PC-3 (cell line): ENCODE results near the gene TLE3. TPM values are rescaled to one million over a fixed set of nuclear protein-coding genes. Genes with fewer than 3 reads are reported as not detected.

ENCODE experiments used
- ATAC-seq: fragments of 200-7000 bp; cut with Tn5 transposase; 2 replicates; pipeline ENCODE4 v1.9.1; 2020; ENCODE audit warnings: mild to moderate bottlenecking, moderate library complexity
- BruUV-seq: library from RNA; stranded (reverse); fragments of 400-500 nt; replicated peaks from 2 replicates; lab custom pipeline; 2021; lab: Mats Ljungman, UMichigan
- CTCF ChIA-PET: fragments of 300-600 bp; sonication (Branson Sonifier 250); formaldehyde crosslinking; loops from one replicate; lab custom pipeline; 2022; ENCODE audit warnings: antibody characterized with exemption; lab: Charles Lee
- POLR2A ChIA-PET: fragments of 300-600 bp; sonication (Branson Sonifier 250); formaldehyde crosslinking; loops from one replicate; lab custom pipeline; 2022; ENCODE audit warnings: antibody characterized with exemption; ENCODE audit not compliant: unreplicated experiment; lab: Charles Lee
- DNase-seq: peaks from one replicate; pipeline ENCODE4 v3.0.0-alpha.2; 2015
- H2AFZ ChIP-seq: fragments of 300-600 bp; sonication (generic); 2 replicates; pipeline ENCODE4 v1.6.0; 2016; ENCODE audit warnings: antibody characterized with exemption, low read length
- H3F3A ChIP-seq: fragments of 300-600 bp; sonication (generic); one replicate; pipeline ENCODE4 v1.6.0; 2017; ENCODE audit warnings: antibody characterized with exemption, low read length, control low read depth, mild to moderate bottlenecking; ENCODE audit not compliant: unreplicated experiment
- H3K27ac ChIP-seq: fragments of 300-600 bp; sonication (generic); 2 replicates; pipeline ENCODE4 v1.5.1; 2016; ENCODE audit warnings: mild to moderate bottlenecking, low read length
- H3K27me3 ChIP-seq: fragments of 300-600 bp; sonication (generic); 2 replicates; pipeline ENCODE4 v1.6.1; 2016; ENCODE audit warnings: low read length, mixed read lengths
- H3K36me3 ChIP-seq: fragments of 300-600 bp; sonication (generic); 2 replicates; pipeline ENCODE4 v1.6.1; 2016; ENCODE audit warnings: low read depth, mixed run types, low read length, mixed read lengths
- H3K4me1 ChIP-seq: fragments of 300-600 bp; sonication (generic); 2 replicates; pipeline ENCODE4 v1.5.1; 2016; ENCODE audit warnings: low read length; ENCODE audit not compliant: insufficient read depth
- H3K4me2 ChIP-seq: fragments of 300-600 bp; sonication (generic); 2 replicates; pipeline ENCODE4 v1.6.0; 2016; ENCODE audit warnings: low read length
- H3K4me3 ChIP-seq: fragments of 300-600 bp; sonication (generic); 2 replicates; pipeline ENCODE4 v1.5.1; 2016; ENCODE audit warnings: mild to moderate bottlenecking, low read length, mixed read lengths
- H3K79me2 ChIP-seq: fragments of 300-600 bp; sonication (generic); 2 replicates; pipeline ENCODE4 v1.6.1; 2017; ENCODE audit warnings: low read length, mixed read lengths
- H3K9ac ChIP-seq: fragments of 300-600 bp; sonication (generic); 2 replicates; pipeline ENCODE4 v1.6.0; 2016; ENCODE audit warnings: mild to moderate bottlenecking, low read length
- H3K9me2 ChIP-seq: fragments of 300-600 bp; sonication (generic); replicated peaks from 2 replicates; pipeline ENCODE4 v1.6.1; 2016; ENCODE audit warnings: mixed run types, low read length, mixed read lengths
- H3K9me3 ChIP-seq: fragments of 300-600 bp; sonication (generic); 2 replicates; pipeline ENCODE4 v1.6.1; 2016; ENCODE audit warnings: low read length, mixed read lengths
- H4K20me1 ChIP-seq: fragments of 300-600 bp; sonication (generic); 2 replicates; pipeline ENCODE4 v1.6.1; 2016; ENCODE audit warnings: low read length, mixed read lengths
- EZH2 ChIP-seq: fragments of 300-600 bp; sonication (generic); IDR thresholded peaks from one replicate; pipeline ENCODE4 v1.6.1; 2017; ENCODE audit warnings: antibody characterized with exemption, mild to moderate bottlenecking, low read length; ENCODE audit not compliant: unreplicated experiment
- EZH2phosphoT487 ChIP-seq: fragments of 300-600 bp; sonication (generic); IDR thresholded peaks from 2 replicates; pipeline ENCODE4 v1.6.1; 2018; ENCODE audit warnings: mild to moderate bottlenecking, antibody characterized with exemption, low read length, borderline replicate concordance
- intact Hi-C: fragments of 100-400 bp; cut with micrococcal nuclease; formaldehyde crosslinking; loops from 2 replicates; pipeline ENCODE4 v1.9.0; 2023
- total RNA-seq: library from RNA; depleted of rRNA; stranded (reverse); fragments of >200 nt; gene quantifications from 2 replicates; pipeline ENCODE4 v1.2.3, GENCODE V29; 2014
- TF ChIP-seq, protein P1 (sequence below): fragments of 300-600 bp; sonication (generic); conservative IDR thresholded peaks from 2 replicates; pipeline ENCODE4 v1.5.1; 2017; ENCODE audit warnings: antibody characterized with exemption, low read depth, mild to moderate bottlenecking, low read length

The TLE3 gene
- total RNA-seq, 1 experiment from 2014 or later, result 72.5 TPM

DNA sequence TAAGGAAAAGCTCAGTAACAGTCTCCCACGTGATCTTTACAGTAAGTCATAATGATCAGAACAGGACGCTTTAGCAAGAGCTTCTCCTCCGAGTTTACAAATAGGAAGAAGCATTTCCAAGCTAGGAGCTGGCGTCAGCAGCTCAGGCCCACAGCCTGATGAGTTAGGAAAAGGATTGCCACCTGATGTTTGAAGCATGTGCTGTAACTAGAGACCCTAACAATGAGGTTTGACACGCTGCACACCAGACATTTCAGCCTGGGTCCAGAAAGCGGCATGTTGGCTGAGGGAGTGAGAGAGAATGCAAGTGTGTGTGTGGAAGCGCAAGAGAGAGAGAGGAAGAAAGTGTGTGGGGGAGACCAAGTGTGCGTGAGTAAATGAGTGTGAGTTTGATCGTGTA, 47.3 kb downstream of the TLE3 start:
- POLR2A ChIA-PET, result no interaction called here
- no peaks in the 10 kb centered on the region for H4K20me1 ChIP-seq

DNA sequence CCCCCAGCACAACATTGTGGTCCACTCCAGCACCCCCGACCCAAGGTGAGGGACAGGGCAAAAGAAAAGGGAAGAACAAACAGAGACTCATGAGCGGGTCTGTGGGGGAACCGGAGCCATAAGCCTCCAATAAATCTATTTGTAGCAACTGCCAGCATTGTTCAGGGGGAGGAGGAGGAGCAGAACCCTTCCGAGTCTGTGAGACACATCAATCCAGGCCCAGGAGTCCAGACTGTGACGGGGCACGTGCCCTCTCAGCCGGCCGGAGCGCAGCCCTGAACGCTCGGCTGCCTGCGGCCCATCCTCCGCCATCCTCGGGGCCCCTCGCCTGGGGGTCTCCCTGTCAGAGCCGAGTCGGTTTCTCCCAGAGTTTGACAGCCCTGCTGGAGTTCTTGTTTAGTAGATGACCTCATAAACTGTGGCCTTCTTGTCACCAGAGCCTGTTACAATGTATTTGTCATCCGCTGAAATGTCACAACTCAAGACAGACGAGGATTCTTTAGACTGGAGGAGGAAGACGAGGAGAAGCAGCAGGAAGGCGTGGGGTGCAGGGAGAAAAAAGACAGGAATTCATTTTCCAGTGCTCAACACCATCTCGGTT, 47.9 kb downstream of the TLE3 start:
- Histone ChIP-seq H3K9me2 (no peaks in the 10 kb centered on the region), H3K27ac (no peak overlapping the region), H2AFZ (no peak overlapping the region), H3K79me2 (no peaks in the 10 kb centered on the region), H3K4me3 (no peak overlapping the region), H3F3A (no peaks in the 10 kb centered on the region), H3K9me3 (no peaks in the 10 kb centered on the region), H3K27me3 (no peaks in the 10 kb centered on the region), H3K4me1 (0 out of 2 replicates have a peak, but pooled peaks cover 7% of the 10 kb centered on the region), H3K9ac (no peak overlapping the region), H3K4me2 (no peak overlapping the region), H3K36me3 (peaks cover 30% of the 10 kb centered on the region), H4K20me1 (no peaks in the 10 kb centered on the region)
- ChIA-PET POLR2A (no interaction called here), CTCF (no interaction called here)
- TF ChIP-seq EZH2 (no peak), EZH2phosphoT487 (no peak)
- TF ChIP-seq, protein P1, sequence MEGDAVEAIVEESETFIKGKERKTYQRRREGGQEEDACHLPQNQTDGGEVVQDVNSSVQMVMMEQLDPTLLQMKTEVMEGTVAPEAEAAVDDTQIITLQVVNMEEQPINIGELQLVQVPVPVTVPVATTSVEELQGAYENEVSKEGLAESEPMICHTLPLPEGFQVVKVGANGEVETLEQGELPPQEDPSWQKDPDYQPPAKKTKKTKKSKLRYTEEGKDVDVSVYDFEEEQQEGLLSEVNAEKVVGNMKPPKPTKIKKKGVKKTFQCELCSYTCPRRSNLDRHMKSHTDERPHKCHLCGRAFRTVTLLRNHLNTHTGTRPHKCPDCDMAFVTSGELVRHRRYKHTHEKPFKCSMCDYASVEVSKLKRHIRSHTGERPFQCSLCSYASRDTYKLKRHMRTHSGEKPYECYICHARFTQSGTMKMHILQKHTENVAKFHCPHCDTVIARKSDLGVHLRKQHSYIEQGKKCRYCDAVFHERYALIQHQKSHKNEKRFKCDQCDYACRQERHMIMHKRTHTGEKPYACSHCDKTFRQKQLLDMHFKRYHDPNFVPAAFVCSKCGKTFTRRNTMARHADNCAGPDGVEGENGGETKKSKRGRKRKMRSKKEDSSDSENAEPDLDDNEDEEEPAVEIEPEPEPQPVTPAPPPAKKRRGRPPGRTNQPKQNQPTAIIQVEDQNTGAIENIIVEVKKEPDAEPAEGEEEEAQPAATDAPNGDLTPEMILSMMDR, result no peak
- no peak for ATAC-seq
- no TSS peak for BruUV-seq
- intact Hi-C loops, result no loop called here
- no peak for DNase-seq

More for the DNA sequence above, 47.3 kb downstream of the TLE3 start:
- BruUV-seq, result no TSS peak
- no peak overlapping the region for H3K4me2 ChIP-seq
- H3K9ac ChIP-seq, result no peak overlapping the region
- CTCF ChIA-PET, result no interaction called here
- no peak overlapping the region for H3K27ac ChIP-seq
- intact Hi-C loops, result no loop called here
- no peaks in the 10 kb centered on the region for H3K9me3 ChIP-seq
- H3K79me2 ChIP-seq, result no peaks in the 10 kb centered on the region
- H2AFZ ChIP-seq, result no peak overlapping the region
- no peaks in the 10 kb centered on the region for H3F3A ChIP-seq
- no peaks in the 10 kb centered on the region for H3K27me3 ChIP-seq
- 0 out of 2 replicates have a peak, but pooled peaks cover 1% of the 10 kb centered on the region for H3K4me1 ChIP-seq
- TF ChIP-seq EZH2phosphoT487 (no peak), EZH2 (no peak)
- TF ChIP-seq, protein P1, result no peak
- no peak overlapping the region for H3K4me3 ChIP-seq
- DNase-seq, result no peak
- H3K36me3 ChIP-seq, result peaks cover 31% of the 10 kb centered on the region
- ATAC-seq, result no peak
- no peaks in the 10 kb centered on the region for H3K9me2 ChIP-seq
